Measurements from ENCODE around the gene UGT1A3.
"Not testable (repeated sequence)": the region's sequence is repeated elsewhere in the genome, so short reads cannot be mapped to it uniquely, and the experiment has no call there.

UGT1A3 gene

DNA sequence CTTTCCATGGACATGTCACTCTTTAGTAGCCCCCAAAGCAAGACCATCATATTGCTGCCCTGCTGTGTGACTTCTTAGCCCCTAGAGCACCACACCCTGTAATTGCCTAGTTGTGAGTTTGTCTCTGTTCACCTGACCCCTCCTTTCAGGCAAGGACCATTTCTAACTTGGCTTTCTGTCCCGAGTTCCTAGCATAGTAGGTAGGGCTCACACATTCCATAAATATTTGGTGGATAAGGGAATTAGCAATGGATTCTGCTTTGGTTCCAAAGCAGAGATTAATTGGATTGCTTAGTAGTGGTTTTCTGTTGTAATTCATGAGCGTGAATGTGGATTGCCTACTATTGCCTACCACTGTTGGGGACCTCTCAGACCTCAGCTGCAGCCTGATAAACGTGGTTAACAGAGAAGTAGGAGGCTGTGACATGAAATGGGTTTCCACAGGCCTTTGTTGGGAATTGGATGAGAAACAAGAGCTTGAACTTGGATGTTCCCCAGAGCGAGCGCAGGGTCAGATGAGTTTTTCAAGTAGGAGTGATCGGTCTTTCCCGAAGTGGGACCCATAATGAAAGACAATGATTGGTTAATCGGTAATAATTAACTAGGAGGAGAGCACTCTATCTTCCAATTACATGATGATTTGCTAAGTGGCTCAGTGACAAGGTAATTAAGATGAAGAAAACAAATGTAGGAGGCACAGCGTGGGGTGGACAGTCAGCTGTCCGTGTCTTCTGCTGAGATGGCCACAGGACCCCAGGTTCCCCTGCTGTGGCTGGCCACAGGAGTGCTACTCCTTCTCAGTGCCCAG lies 17.8 kb downstream of the UGT1A3 start:
- in situ Hi-C loops (cut with HindIII; ENCODE audit: low pct_ligation_motif_present, low sequenced_read_pairs), result no loop called here
- no peak for TF ChIP-seq CTCF (IDR thresholded peaks at IDR 0.05; ENCODE audit: low read depth, low read length, missing control alignments)
- H3K36me3 ChIP-seq (replicated peaks), result no peaks in the 10 kb centered on the region

GRCh38 chr2:233747283-233747544 lies 18.4 kb downstream of the UGT1A3 start:
- no peak overlapping the region for H3K27ac ChIP-seq
- in situ Hi-C loops (cut with HindIII; ENCODE audit: low pct_ligation_motif_present, low sequenced_read_pairs), result no loop called here
- TF ChIP-seq CTCF (IDR thresholded peaks at IDR 0.05; ENCODE audit: low read depth, low read length, missing control alignments), result no peak
- no peak for DNase-seq
- no peaks in the 10 kb centered on the region for H3K27me3 ChIP-seq (replicated peaks)
- H3K36me3 ChIP-seq (replicated peaks), result no peaks in the 10 kb centered on the region
- H3K4me3 ChIP-seq (ENCODE audit: low read depth, low read length), result no peak overlapping the region

More for the DNA sequence above, 17.8 kb downstream of the UGT1A3 start:
- DNase-seq, result no peak
- Histone ChIP-seq H3K4me3 (ENCODE audit: low read depth, low read length) (no peak overlapping the region), H3K27ac (no peak overlapping the region), H3K27me3 (replicated peaks) (no peaks in the 10 kb centered on the region)

DNA sequence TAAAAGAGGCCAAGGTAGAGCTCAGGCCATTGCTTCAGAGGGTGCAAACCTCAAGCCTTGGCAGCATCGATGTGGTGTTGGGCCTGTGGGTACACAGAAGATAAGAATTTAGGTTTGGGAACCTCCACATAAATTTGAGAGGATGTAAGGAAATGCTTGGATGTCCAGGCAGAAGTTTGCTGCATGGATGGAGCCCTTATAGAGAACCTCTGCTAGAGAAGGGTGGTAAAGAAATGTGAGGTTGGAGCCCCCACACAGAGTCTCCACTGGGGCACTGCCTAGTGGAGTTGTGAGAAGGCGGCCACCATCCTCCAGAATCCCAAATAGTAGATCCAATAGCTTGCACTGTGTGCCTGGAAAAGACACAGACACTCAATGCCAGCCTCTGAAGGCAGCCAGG lies 21.8 kb downstream of the UGT1A3 start:
- H3K27me3 ChIP-seq (replicated peaks); DNase-seq; H3K36me3 ChIP-seq (replicated peaks); H3K27ac ChIP-seq; H3K4me3 ChIP-seq (ENCODE audit: low read depth, low read length); in situ Hi-C loops (cut with HindIII; ENCODE audit: low pct_ligation_motif_present, low sequenced_read_pairs): not testable (repeated sequence)

GRCh38 chr2:233751212-233752009 lies 22.6 kb downstream of the UGT1A3 start:
- in situ Hi-C loops (cut with HindIII; ENCODE audit: low pct_ligation_motif_present, low sequenced_read_pairs); H3K27ac ChIP-seq; H3K4me3 ChIP-seq (ENCODE audit: low read depth, low read length); H3K27me3 ChIP-seq (replicated peaks); DNase-seq; H3K36me3 ChIP-seq (replicated peaks): not testable (repeated sequence)

GRCh38 chr2:233754872-233755611 lies 26.2 kb downstream of the UGT1A3 start:
- no peak for TF ChIP-seq CTCF (IDR thresholded peaks at IDR 0.05; ENCODE audit: low read depth, low read length, missing control alignments)
- no peak for DNase-seq
- in situ Hi-C loops (cut with HindIII; ENCODE audit: low pct_ligation_motif_present, low sequenced_read_pairs), result no loop called here
- no peak overlapping the region for H3K27ac ChIP-seq
- H3K36me3 ChIP-seq (replicated peaks), result no peaks in the 10 kb centered on the region
- no peaks in the 10 kb centered on the region for H3K27me3 ChIP-seq (replicated peaks)
- no peak overlapping the region for H3K4me3 ChIP-seq (ENCODE audit: low read depth, low read length)

- TF ChIP-seq CTCF (IDR thresholded peaks at IDR 0.05; ENCODE audit: low read depth, low read length, missing control alignments), result no peak
Measured at GRCh38 chr2:233756429-233757081, 27.7 kb downstream of the UGT1A3 start.

More at GRCh38 chr2:233756429-233757081, 27.7 kb downstream of the UGT1A3 start:
- in situ Hi-C loops (cut with HindIII; ENCODE audit: low pct_ligation_motif_present, low sequenced_read_pairs), result no loop called here
- Histone ChIP-seq H3K27me3 (replicated peaks) (no peaks in the 10 kb centered on the region), H3K4me3 (ENCODE audit: low read depth, low read length) (no peak overlapping the region), H3K27ac (no peak overlapping the region), H3K36me3 (replicated peaks) (no peaks in the 10 kb centered on the region)
- no peak for DNase-seq

All from brain microvascular endothelial cell (primary cell).